ENCODE measurements around the gene CD83.

Gene CD83

DNA sequence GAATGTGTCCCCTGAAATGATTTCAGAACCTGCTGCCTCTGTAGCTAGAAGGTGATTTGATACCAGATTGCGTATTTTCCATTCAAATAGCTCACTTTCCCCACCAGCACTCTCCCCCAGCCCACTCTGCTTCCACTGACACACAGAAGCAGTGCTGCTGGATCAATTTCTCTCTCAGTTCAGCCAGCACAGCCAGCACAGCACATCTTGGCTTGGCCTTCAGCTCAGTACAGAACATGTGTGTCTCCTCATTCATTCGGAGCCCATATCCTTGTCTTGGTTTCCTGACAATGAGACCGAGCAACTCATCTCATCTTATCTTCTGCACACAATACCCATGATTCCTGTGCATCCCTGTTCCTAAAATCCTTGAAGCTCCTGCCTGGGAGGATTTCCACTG lies 33.8 kb upstream of the CD83 start:
- H3K4me3 ChIP-seq (ENCODE audit: low read depth, low read length): no peak overlapping the region
- TF ChIP-seq, protein P1, sequence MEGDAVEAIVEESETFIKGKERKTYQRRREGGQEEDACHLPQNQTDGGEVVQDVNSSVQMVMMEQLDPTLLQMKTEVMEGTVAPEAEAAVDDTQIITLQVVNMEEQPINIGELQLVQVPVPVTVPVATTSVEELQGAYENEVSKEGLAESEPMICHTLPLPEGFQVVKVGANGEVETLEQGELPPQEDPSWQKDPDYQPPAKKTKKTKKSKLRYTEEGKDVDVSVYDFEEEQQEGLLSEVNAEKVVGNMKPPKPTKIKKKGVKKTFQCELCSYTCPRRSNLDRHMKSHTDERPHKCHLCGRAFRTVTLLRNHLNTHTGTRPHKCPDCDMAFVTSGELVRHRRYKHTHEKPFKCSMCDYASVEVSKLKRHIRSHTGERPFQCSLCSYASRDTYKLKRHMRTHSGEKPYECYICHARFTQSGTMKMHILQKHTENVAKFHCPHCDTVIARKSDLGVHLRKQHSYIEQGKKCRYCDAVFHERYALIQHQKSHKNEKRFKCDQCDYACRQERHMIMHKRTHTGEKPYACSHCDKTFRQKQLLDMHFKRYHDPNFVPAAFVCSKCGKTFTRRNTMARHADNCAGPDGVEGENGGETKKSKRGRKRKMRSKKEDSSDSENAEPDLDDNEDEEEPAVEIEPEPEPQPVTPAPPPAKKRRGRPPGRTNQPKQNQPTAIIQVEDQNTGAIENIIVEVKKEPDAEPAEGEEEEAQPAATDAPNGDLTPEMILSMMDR (IDR thresholded peaks at IDR 0.05; ENCODE audit: low read depth, low read length): no peak

DNA sequence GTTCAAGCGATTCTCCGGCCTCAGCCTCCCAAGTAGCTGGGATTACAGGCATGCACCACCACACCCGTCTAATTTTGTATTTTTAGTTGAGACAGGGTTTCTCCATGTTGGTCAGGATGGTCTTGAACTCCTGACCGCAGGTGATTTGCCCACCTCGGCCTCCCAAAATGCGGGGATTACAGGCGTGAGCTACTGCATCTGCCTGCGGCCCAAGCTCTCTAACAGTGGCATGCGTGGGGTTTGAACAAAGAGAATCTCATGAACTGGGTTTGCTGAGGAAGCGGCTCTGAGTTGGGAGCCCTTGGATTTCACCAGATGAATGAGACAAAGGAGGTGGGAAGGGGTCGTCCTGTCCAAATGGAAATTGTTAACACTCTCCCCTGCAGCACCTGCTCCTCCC lies 33.2 kb upstream of the CD83 start:
- TF ChIP-seq, protein P1 (IDR thresholded peaks at IDR 0.05; ENCODE audit: low read depth, low read length): no peak
- no peak overlapping the region for H3K4me3 ChIP-seq (ENCODE audit: low read depth, low read length)

DNA sequence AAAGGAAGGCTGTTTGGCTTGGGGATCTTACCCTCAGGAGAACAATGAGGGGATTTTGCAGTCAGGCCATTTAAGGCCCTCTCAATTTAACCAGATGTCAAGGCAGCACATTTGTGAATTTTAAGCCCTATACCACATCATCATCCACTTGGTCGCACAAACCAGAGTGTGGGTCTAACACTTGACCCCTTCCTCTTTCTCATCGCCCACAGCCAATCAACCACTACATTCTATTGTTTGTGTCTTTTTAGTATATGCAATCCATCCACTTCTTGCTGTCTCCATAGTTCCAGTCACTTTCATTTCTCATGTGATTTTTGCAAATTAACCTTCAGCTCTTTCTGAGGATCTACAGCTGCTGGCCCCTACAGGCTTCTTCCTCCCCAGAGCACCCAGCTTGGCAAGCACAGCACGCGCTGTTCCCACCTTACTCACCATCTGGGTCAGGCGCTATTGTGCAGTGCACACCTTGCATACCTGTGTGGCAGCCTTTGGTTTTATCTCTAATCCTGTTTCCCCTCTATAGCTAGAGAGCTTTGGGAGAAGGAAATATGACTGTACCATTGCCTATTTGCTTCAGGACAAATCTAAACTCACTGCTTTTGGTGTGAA lies 32.3 kb upstream of the CD83 start:
- TF ChIP-seq, protein P1 (IDR thresholded peaks at IDR 0.05; ENCODE audit: low read depth, low read length): no peak
- no peak overlapping the region for H3K4me3 ChIP-seq (ENCODE audit: low read depth, low read length)

GRCh38 chr6:14086701-14087100 lies 30.9 kb upstream of the CD83 start:
- TF ChIP-seq, protein P1 (IDR thresholded peaks at IDR 0.05; ENCODE audit: low read depth, low read length): no peak
- no peak overlapping the region for H3K4me3 ChIP-seq (ENCODE audit: low read depth, low read length)

DNA sequence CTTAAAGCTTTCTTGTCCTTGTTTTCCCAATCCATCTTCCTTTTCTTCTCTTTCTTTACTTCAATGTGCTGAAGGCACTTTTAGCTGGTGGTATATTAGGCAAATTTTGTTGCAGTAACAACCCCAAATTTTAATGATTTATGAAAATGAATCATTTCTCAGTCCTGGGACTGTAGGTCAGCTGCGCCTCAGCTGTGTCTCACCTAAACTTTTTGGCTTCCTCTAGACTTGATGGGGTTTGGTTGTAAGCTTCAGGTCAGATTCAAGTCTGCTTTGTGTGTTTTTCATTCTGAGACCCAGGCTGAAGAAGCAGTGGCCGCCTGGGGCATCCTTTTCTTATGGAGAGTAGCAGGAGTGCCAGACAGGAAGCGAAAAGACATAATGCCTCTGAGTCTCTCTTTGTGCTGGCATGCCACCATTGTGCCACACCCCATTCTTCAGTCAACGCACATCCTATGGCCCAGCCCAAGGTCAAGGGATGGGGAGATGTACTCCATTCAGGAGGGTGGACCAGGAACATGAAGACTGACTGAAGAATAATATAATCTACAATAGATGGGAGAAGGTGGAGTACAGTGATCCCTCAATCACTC lies 28.9 kb upstream of the CD83 start:
- TF ChIP-seq, protein P1 (IDR thresholded peaks at IDR 0.05; ENCODE audit: low read depth, low read length): no peak
- no peak overlapping the region for H3K4me3 ChIP-seq (ENCODE audit: low read depth, low read length)

DNA sequence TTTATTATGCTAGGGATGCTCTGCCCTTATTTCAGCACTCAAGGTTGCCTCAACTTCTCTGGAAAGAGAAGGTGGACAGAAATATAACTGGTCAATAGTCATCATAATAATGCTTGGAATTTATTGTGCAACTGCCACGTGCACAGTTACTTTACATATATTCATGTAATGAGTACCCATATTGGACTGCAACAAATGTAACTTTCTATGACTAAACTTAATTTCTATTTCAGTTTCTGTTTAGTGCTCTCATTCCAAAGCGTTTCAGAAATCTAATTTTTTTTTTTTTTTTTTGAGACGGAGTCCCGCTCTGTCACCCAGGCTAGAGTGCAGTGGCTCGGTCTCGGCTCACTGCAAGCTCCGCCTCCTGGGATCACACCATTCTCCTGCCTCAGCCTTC lies 28.3 kb upstream of the CD83 start:
- H3K4me3 ChIP-seq (ENCODE audit: low read depth, low read length): no peak overlapping the region
- TF ChIP-seq, protein P1 (IDR thresholded peaks at IDR 0.05; ENCODE audit: low read depth, low read length): no peak

DNA sequence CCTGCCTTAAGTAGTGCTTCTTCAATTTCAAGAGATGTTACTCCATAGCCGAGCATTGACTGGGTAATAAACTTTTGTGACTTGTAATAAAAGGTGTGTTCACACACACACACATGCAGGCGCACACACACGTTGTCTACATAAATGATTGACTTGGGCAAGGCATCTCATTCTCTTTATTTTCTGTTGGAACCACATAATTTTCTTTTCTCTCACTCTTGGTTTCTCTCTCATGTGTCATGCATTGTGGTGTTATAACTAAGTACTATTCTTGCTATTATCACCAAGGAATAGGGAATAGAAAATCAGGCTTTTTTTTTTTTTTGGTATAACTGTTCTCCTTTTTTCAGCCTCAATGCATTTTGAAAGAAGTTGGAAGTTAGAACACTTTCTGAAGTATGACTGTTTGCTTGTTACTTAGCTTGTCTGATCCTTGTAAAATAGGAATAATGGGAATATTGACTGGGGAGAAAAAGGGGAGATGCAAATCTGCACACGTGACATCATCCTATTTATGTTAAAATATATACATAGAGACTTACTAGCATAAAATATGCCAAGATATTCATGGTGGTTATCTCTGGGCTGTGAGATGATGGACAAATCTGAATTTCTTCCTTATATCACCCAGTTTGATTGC lies 26.1 kb upstream of the CD83 start:
- H3K4me3 ChIP-seq (ENCODE audit: low read depth, low read length): no peak overlapping the region
- TF ChIP-seq, protein P1 (IDR thresholded peaks at IDR 0.05; ENCODE audit: low read depth, low read length): no peak

All from WI38 (cell line).